NCI-H524 treated with DMSO at 0.1 percent for 48 hours (cell line): Measurements from ENCODE around the gene AGMO.
A peak's percentile ranks its signal among the peaks of the same experiment; 100 is the strongest.
"Not testable (repeated sequence)": the region's sequence is repeated elsewhere in the genome, so short reads cannot be mapped to it uniquely, and the experiment has no call there.

Experiments used
- DNase-seq: peaks from one replicate; lab custom pipeline; 2025; lab: John Stamatoyannopoulos, UW

AGMO gene

GRCh38 chr7:15314922-15315321, 246.9 kb downstream of the AGMO start:
- DNase-seq, result no peak

DNA sequence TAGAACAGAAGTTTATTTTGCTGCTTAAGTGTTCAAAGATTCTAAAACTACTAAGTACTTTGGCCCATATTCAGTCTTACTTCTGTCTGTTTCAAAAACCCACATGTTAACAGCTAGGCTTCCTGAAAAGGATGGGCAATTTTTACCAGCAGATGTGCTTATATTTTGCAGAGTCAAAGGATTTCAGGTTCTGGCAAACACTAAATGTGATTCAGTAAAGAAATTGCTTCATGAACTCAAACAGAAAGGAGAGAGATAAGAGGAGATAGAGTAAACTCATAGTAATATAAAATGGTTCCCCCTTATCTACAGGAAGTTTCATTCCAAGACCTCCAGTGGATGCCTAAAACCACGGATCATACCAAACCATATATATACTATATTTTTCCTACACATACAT, 248.5 kb downstream of the AGMO start:
- no peak for DNase-seq

DNA sequence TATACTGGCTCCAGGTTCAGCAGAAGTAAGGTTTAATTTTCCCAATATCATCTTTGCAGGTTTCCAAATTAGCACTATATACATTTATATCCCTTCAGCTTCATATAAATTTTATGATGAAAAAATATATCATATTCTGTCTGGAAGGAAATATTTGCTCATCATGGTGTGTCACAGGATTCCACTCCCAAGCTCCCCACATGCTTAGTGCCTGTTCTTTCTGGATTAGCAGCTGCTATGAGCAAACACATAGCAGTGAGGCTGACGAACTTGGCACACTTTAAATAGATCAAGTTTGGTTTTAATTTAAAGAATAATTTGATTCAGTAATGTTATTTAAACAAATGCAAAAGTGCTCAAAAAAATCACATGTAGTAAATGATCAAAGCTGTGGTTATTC, 251.9 kb downstream of the AGMO start:
- DNase-seq, result no peak

DNA sequence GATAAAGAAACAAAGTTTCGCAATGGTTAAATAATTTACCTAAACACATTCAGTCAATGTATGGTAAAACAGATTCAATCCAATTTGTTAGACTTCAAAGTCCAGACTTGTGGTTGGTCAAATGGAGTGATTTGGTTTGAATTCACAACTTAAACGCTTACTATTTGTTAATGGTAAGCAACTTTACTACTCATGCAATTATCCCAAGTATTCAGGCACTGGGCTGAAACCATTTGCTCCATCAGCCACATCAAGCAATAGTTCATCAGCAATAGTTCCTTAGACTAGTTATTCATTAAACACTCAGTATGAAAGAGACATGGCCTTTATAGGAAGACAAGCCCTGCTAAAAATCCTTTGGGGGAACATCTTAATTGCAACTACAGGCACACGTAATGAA, 253.0 kb downstream of the AGMO start:
- no peak for DNase-seq

- no peak for DNase-seq
These were observed 255.5 kb downstream of the AGMO start for GRCh38 chr7:15306296-15306695.

DNA sequence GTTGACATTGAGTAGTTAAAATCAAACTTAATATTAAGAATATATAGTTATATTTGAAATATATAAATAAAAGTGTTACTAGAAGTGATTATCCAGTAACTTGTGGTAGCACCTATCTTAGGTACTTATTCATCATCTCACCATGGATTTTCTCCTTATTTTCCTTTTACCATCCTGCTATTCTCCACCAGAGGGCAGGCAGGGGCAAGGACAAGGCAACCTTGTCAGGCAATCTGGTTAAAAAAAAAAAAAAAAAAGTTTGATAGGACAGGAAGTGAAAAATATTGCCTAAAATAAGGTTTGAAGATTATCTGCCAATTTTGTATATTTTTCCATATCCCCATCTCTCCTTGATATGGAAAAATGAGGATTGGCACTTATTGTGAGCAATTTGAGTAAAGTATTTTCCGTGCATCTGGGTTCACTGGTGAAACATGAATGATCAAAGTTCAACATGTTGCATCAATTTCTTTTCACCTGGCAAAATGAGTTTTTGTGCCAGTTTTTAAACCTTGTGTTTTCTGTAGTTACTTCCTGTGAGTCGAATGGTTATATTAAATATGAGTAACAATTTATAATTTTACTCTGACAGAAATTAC, 256.7 kb downstream of the AGMO start:
- no peak for DNase-seq

DNA sequence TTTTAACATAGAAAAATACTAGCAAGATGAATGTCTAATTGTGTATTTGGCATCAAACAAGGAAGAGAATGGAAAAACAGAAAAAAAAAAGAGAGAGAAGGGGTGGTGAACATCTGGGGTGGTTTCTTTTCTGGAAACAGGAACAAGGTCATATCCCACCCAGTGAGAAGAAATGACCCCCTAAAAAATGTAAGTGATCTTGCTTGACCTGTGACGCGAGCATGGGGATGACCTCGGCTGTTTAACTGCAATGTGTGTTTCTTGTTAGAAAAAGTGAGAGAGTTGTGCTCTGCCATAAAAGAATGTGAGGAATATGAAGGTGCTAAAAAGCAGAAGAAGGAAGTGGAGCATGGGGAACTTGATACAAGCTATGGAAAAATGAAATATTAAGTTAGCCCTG, 258.5 kb downstream of the AGMO start:
- no peak for DNase-seq

GRCh38 chr7:15300986-15301385, 260.8 kb downstream of the AGMO start:
- DNase-seq, result not testable (repeated sequence)

DNA sequence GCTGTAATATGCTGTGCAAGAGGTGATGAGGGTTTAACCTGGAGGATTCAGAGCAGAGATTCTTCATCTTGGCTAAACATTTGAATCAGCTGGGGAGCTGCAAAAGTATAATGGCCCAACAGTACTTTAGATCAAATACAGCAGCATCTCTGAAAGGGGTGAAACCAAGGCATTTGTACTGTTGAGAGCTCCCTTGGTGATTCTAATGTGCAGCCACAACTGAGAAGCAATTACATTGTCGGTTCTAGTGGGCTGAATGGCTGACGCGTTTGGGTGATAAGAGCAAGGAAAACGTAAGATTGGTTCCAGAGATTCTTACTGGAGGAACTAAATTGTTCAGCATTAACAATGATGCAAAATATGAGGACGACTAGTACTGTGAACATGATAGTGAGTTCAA, 269.7 kb downstream of the AGMO start:
- no peak for DNase-seq

- no peak for DNase-seq
These were observed 270.1 kb downstream of the AGMO start for GRCh38 chr7:15291699-15292098.

- DNase-seq, result no peak
These were observed 273.1 kb downstream of the AGMO start for GRCh38 chr7:15288741-15289140.

DNA sequence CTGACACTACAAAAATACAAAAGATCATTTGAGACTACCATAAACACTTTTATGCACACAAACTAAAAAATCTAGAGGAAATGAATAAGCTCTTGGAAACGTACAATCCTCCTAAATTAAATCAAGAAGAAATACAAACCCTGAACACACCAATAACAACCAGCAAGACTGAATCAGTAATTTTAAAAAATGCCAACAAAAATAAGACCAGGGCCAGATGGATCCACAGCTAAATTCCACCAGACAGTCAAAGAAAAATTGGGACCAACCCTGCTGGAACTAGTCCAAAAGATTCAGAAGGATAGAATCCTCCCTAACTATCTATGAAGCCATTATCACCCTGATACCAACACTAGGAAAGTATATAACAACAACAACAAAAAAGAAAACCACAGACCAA, 277.4 kb downstream of the AGMO start:
- no peak for DNase-seq

DNA sequence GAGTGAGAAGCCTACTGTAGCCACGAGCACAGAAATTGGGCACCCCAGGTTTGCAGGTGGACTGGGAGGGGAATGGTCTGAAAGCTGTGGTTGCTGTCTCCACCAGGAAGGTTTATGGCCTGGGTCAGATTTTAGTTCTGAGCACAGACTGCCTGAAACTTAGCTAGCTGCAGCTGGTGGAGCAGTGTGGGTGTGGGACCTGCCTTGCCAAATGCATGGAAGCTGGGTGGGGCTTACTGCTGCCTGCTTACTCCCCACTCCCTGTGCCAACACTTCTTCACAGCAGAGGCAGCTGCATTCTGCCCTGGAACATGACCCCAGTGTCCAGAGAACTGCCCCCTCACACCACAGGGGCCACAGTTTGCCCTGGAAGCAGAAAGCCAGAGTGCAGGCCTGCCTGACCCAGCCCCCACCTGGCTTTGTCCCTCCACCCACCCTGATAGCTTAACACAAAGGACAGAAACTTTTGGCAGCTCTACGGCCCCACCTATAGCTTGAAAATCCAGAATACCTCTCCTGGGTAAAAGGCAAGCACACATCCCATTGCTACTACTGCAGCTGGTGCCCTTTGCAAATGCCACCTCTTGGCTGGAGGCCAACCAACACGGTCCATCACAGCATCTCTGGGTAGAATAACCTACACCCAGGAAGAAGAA, 281.6 kb downstream of the AGMO start:
- DNase-seq, result no peak

DNA sequence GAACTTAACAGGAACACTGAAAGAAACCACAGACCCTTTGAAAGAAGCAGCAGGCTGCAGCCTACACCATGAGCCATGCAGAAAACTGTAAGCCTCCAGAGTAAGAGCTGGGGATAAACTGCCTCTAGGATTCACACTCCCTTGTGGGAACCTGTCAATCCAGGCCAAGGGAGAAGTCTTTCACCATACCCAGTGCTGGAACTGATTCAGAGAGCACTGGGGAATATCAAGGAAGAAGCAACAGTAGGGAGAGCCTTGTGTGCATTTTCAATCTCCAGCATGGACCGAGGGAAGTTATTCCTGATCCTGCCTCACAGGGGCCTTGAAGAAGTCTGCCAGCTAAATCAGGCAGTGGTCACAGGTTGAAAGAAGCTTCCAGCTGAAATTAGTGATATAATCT, 282.2 kb downstream of the AGMO start:
- no peak for DNase-seq

- DNase-seq, result no peak
These were observed 304.1 kb downstream of the AGMO start for GRCh38 chr7:15257689-15258088.

GRCh38 chr7:15252181-15252580, 309.6 kb downstream of the AGMO start:
- DNase-seq, result no peak

- no peak for DNase-seq
These were observed 313.3 kb downstream of the AGMO start for GRCh38 chr7:15248514-15248913.

GRCh38 chr7:15245831-15246230, 316.0 kb downstream of the AGMO start:
- DNase-seq, result no peak

GRCh38 chr7:15239801-15240200, 322.0 kb downstream of the AGMO start:
- no peak for DNase-seq

- no peak for DNase-seq
These were observed 324.9 kb downstream of the AGMO start for GRCh38 chr7:15236952-15237351.

GRCh38 chr7:15234431-15234830, 327.4 kb downstream of the AGMO start:
- no peak for DNase-seq

DNA sequence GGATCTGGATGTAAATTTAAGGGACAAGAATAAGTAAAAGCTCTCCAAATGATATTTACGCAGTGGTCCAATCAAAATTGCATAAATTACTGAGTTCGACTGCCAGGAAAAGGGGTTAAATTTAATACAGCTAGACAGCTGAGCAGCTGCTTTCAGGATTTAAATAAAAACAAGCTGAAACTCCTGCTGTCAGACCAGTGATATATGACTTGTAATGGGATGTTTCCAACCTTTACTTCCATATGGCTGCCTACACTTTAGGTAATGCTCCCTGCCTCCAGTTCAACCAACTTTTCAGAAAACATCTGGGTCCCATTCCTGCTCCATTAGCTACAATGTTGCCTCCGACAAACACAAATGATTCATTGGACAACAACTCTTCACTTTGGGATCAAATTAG, 333.0 kb downstream of the AGMO start:
- peak; percentile 91 for DNase-seq

DNA sequence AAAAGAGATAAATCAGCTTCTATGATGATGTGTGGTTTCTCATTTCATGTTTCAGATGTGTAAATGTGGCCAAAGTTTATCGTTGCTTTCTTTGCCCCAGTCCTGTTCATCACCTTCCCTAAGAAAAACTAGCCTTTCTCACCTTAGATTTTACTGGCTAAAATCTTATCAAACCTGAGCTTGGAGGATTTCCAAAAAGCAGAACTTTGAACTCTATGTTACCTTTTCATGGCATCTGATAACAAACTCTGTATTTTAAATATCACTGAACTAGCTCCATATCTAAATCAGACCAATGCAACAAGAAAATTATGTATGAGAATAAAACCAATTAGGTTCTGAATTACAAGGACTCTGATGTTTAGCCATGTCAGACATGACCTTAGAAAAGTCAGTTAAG, 335.8 kb downstream of the AGMO start:
- DNase-seq, result no peak

DNA sequence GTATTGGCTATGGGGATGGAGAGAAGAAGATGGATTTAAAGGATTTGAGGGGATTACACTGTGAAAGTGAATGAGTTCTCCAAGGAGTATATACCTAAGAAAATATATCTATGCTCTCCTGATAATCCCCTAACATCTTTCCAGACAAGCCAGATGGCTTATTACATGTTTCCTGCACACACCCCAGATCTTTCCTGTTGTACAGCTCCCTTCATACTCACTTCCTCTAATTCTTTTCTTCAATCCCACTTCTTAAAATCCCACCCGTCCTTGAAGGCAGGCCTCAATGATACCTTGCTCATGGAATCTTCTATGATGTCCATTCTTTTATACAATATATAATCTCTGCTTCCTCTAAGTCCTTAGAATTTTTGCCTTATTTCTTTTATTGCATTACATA, 342.1 kb downstream of the AGMO start:
- DNase-seq, result peak; percentile 71
